ENCODE data around the gene SLN. TPM values are rescaled to one million over a fixed set of nuclear protein-coding genes. Genes with fewer than 3 reads are reported as not detected.

The SLN gene
- total RNA-seq, 1 donor from 2014 or later, result not detected

- H3K9me3 Mint-ChIP-seq (ENCODE audit: unreplicated experiment), result no peaks in the 10 kb centered on the region
- no peak overlapping the region for H3K27ac Mint-ChIP-seq (ENCODE audit: unreplicated experiment)
- TF ChIP-seq CTCF (IDR thresholded peaks at IDR 0.05), result no peak
- peaks cover 21% of the 10 kb centered on the region for H3K27me3 Mint-ChIP-seq (ENCODE audit: unreplicated experiment)
- no peaks in the 10 kb centered on the region for H3K4me1 Mint-ChIP-seq (ENCODE audit: unreplicated experiment)
- no peak for DNase-seq (ENCODE audit: extremely low spot score, unreplicated experiment)
- no peak overlapping the region for H3K4me3 Mint-ChIP-seq (ENCODE audit: unreplicated experiment)
- H3K36me3 Mint-ChIP-seq (ENCODE audit: unreplicated experiment), result no peaks in the 10 kb centered on the region
These were observed 51.8 kb downstream of the SLN start for GRCh38 chr11:107660066-107660465.

- Mint-ChIP-seq H3K27ac (ENCODE audit: unreplicated experiment) (no peak overlapping the region), H3K4me1 (ENCODE audit: unreplicated experiment) (no peaks in the 10 kb centered on the region), H3K9me3 (ENCODE audit: unreplicated experiment) (no peaks in the 10 kb centered on the region), H3K27me3 (ENCODE audit: unreplicated experiment) (peaks cover 18% of the 10 kb centered on the region), H3K4me3 (ENCODE audit: unreplicated experiment) (no peak overlapping the region), H3K36me3 (ENCODE audit: unreplicated experiment) (no peaks in the 10 kb centered on the region)
- DNase-seq (ENCODE audit: extremely low spot score, unreplicated experiment), result no peak
- TF ChIP-seq CTCF (IDR thresholded peaks at IDR 0.05), result no peak
These were observed 52.5 kb downstream of the SLN start for GRCh38 chr11:107659310-107659709.

Other genes with a start within 250 kb of the SLN start
- 5.0 and 7.0 TPM in 2 replicates for gene ALKBH8, start 146.3 kb downstream of the SLN start, total RNA-seq
- not detected in 2 replicates for gene ELMOD1, start 120.9 kb downstream of the SLN start, total RNA-seq
- gene SLC35F2, start 146.7 kb upstream of the SLN start, total RNA-seq, result 3.0 and 3.8 TPM in 2 replicates
- not detected in 2 replicates for gene RAB39A, start 216.4 kb upstream of the SLN start, total RNA-seq

Data from osteocyte (in vitro differentiated cells).